OCI-LY7 (cell line): ENCODE data around the gene DCDC2C. TPM values are rescaled to one million over a fixed set of nuclear protein-coding genes. Genes with fewer than 3 reads are reported as not detected.

Experiments used
- BruUV-seq: library from RNA; stranded (reverse); fragments of 400-500 nt; replicated peaks from 2 replicates; lab custom pipeline; 2021; lab: Mats Ljungman, UMichigan
- CTCF ChIA-PET: fragments of 300-600 bp; sonication (Branson Sonifier 250); formaldehyde crosslinking; loops from one replicate; lab custom pipeline; 2022; ENCODE audit warnings: antibody characterized with exemption; ENCODE audit not compliant: unreplicated experiment; lab: Charles Lee
- POLR2A ChIA-PET: fragments of 300-600 bp; sonication (Branson Sonifier 250); formaldehyde crosslinking; loops from one replicate; lab custom pipeline; 2022; ENCODE audit warnings: antibody characterized with exemption; lab: Charles Lee
- DNase-seq: peaks from one replicate; pipeline ENCODE4 v3.0.0-alpha.2; 2015; ENCODE audit warnings: low spot score
- H2AFZ ChIP-seq: fragments of 200-600 bp; sonication (generic), shearing (Covaris generic); 2 replicates; pipeline ENCODE4 v1.6.1; 2014; ENCODE audit warnings: mild to moderate bottlenecking, antibody characterized with exemption, low read length, moderate library complexity
- H3K27ac ChIP-seq: fragments of 200-600 bp; sonication (generic); 2 replicates; pipeline ENCODE4 v1.5.1; 2014; ENCODE audit warnings: mixed run types, low read depth, mild to moderate bottlenecking, moderate library complexity, low read length, inconsistent platforms; ENCODE audit not compliant: poor library complexity, severe bottlenecking
- H3K36me3 ChIP-seq: fragments of 200-600 bp; sonication (generic); 2 replicates; pipeline ENCODE4 v1.6.1; 2014; ENCODE audit warnings: mild to moderate bottlenecking, antibody characterized with exemption, low read length, moderate library complexity, mixed read lengths; ENCODE audit not compliant: insufficient read depth
- H3K4me1 ChIP-seq: fragments of 200-600 bp; sonication (generic); 2 replicates; pipeline ENCODE4 v1.5.1; 2014; ENCODE audit warnings: mild to moderate bottlenecking, low read length; ENCODE audit not compliant: insufficient read depth, poor library complexity, severe bottlenecking
- H3K4me2 ChIP-seq: fragments of 200-600 bp; sonication (generic); 2 replicates; pipeline ENCODE4 v1.6.1; 2014; ENCODE audit warnings: mild to moderate bottlenecking, low read length
- H3K4me3 ChIP-seq: fragments of 200-600 bp; sonication (generic); 2 replicates; pipeline ENCODE4 v1.5.1; 2014; ENCODE audit warnings: mild to moderate bottlenecking, low read depth, low read length; ENCODE audit not compliant: poor library complexity, severe bottlenecking
- H3K79me2 ChIP-seq: fragments of 200-600 bp; sonication (generic); 2 replicates; pipeline ENCODE4 v1.6.1; 2016; ENCODE audit warnings: low read depth, mild to moderate bottlenecking, low read length, moderate library complexity, mixed read lengths; ENCODE audit not compliant: insufficient read depth
- H3K9me2 ChIP-seq: fragments of 200-600 bp; sonication (generic); 2 replicates; pipeline ENCODE4 v1.6.1; 2016; ENCODE audit warnings: mild to moderate bottlenecking, low read length, mixed read lengths; ENCODE audit not compliant: insufficient read depth
- H3K9me3 ChIP-seq: fragments of 200-600 bp; sonication (generic); 2 replicates; pipeline ENCODE4 v1.6.1; 2014; ENCODE audit warnings: mild to moderate bottlenecking, mixed run types, low read length, mixed read lengths
- H4K20me1 ChIP-seq: fragments of 200-600 bp; sonication (generic); 2 replicates; pipeline ENCODE4 v1.6.1; 2014; ENCODE audit warnings: mild to moderate bottlenecking, antibody characterized with exemption, low read length, moderate library complexity, mixed read lengths; ENCODE audit not compliant: insufficient read depth
- CTCF ChIP-seq: fragments of 200-600 bp; sonication (generic); conservative IDR thresholded peaks from 2 replicates; pipeline ENCODE4 v1.5.1; 2014; ENCODE audit warnings: mild to moderate bottlenecking, antibody characterized with exemption, low read length, moderate library complexity, mixed read lengths
- EZH2phosphoT487 ChIP-seq: fragments of 200-600 bp; sonication (generic); IDR thresholded peaks from 2 replicates; pipeline ENCODE4 v1.6.1; 2018; ENCODE audit warnings: low read depth, borderline replicate concordance, mild to moderate bottlenecking, mixed run types, antibody characterized with exemption, low read length, moderate library complexity, mixed read lengths
- intact Hi-C: fragments of 100-400 bp; cut with micrococcal nuclease; formaldehyde crosslinking; loops from one replicate; pipeline ENCODE4 v1.10.0; 2022; ENCODE audit not compliant: unreplicated experiment
- total RNA-seq, 2 experiments: library from RNA; depleted of rRNA in 1 of 2; stranded (reverse); fragments of >200 nt in 1 of 2; shearing (Covaris generic) in 1 of 2; gene quantifications; 2 replicates each; pipeline ENCODE4 v1.2.3, GENCODE V29; 2014 to 2022

DCDC2C gene
- total RNA-seq, 2 experiments from 2014 or later, result not detected

- no peak for DNase-seq
- no peaks in the 10 kb centered on the region for H3K4me1 ChIP-seq
- no peaks in the 10 kb centered on the region for H4K20me1 ChIP-seq
- intact Hi-C loops, result loop anchor here (5.0 kb wide), 1 partner anchor 101 kb away; no protein-coding TSS in a partner anchor
- no peaks in the 10 kb centered on the region for H3K36me3 ChIP-seq
- no peak overlapping the region for H3K4me2 ChIP-seq
- no TSS peak for BruUV-seq
- no peak overlapping the region for H2AFZ ChIP-seq
- H3K27ac ChIP-seq, result no peak overlapping the region
- no peak for TF ChIP-seq CTCF
- no peak for TF ChIP-seq EZH2phosphoT487
- no peaks in the 10 kb centered on the region for H3K79me2 ChIP-seq
- CTCF ChIA-PET, result no interaction called here
- POLR2A ChIA-PET, result interaction anchor here (0.9 kb wide), 1 partner anchor 17 kb away, joined by 3 read pairs; no protein-coding TSS in a partner anchor
- H3K4me3 ChIP-seq, result no peak overlapping the region
- H3K9me2 ChIP-seq, result no peaks in the 10 kb centered on the region
- H3K9me3 ChIP-seq, result no peaks in the 10 kb centered on the region
These were observed 23.1 kb downstream of the DCDC2C start for GRCh38 chr2:3726511-3726910.

GRCh38 chr2:3727397-3728045 is 24.1 kb downstream of the DCDC2C start:
- no peaks in the 10 kb centered on the region for H4K20me1 ChIP-seq
- H3K9me2 ChIP-seq, result no peaks in the 10 kb centered on the region
- H3K79me2 ChIP-seq, result no peaks in the 10 kb centered on the region
- ChIA-PET POLR2A (interaction anchor here (0.9 kb wide), 1 partner anchor 18 kb away, joined by 3 read pairs; no protein-coding TSS in a partner anchor), CTCF (interaction anchor here (0.6 kb wide), 1 partner anchor 53 kb away, joined by 4 read pairs; no protein-coding TSS in a partner anchor)
- no peak overlapping the region for H2AFZ ChIP-seq
- BruUV-seq, result no TSS peak
- no peaks in the 10 kb centered on the region for H3K9me3 ChIP-seq
- H3K4me2 ChIP-seq, result no peak overlapping the region
- H3K36me3 ChIP-seq, result no peaks in the 10 kb centered on the region
- no peak for TF ChIP-seq CTCF
- H3K4me3 ChIP-seq, result no peak overlapping the region
- intact Hi-C loops, result loop anchor here (2.0 to 5.0 kb wide), 2 partner anchors 53 to 100 kb away; no protein-coding TSS in a partner anchor
- no peaks in the 10 kb centered on the region for H3K4me1 ChIP-seq
- no peak for DNase-seq
- H3K27ac ChIP-seq, result no peak overlapping the region
